HUDEP-2 (cell line): ENCODE data around the gene TMEM18.
"Not testable (repeated sequence)": the region's sequence is repeated elsewhere in the genome, so short reads cannot be mapped to it uniquely, and the experiment has no call there.

Experiments
- DNase-seq, 76 experiments: peaks; one replicate each; lab custom pipeline; 2025; ENCODE audit not compliant: unreplicated experiment in 76 of 76; lab: John Stamatoyannopoulos, UW

Gene TMEM18

GRCh38 chr2:694174-694573, 17.0 kb upstream of the TMEM18 start:
- no peak for DNase-seq

GRCh38 chr2:693606-694005, 16.4 kb upstream of the TMEM18 start:
- DNase-seq: peak in 1 of 76 experiments; percentile 0

- peak in 3 of 76 experiments; percentile 9 to 36 (median 12) for DNase-seq
Observed at GRCh38 chr2:692767-693166, 15.6 kb upstream of the TMEM18 start.

GRCh38 chr2:691821-692761, 14.9 kb upstream of the TMEM18 start:
- no peak for DNase-seq

- DNase-seq: no peak
Observed at GRCh38 chr2:690799-691198, 13.6 kb upstream of the TMEM18 start.

GRCh38 chr2:689877-690510, 12.8 kb upstream of the TMEM18 start:
- DNase-seq: no peak

GRCh38 chr2:689237-689636, 12.0 kb upstream of the TMEM18 start:
- no peak for DNase-seq

GRCh38 chr2:688504-689076, 11.4 kb upstream of the TMEM18 start:
- no peak for DNase-seq

GRCh38 chr2:685421-685820, 8.2 kb upstream of the TMEM18 start:
- DNase-seq: no peak

- not testable (repeated sequence) for DNase-seq
Observed at GRCh38 chr2:684913-685312, 7.7 kb upstream of the TMEM18 start.

GRCh38 chr2:682226-682625, 5.0 kb upstream of the TMEM18 start:
- DNase-seq: no peak

GRCh38 chr2:681312-681711, 4.1 kb upstream of the TMEM18 start:
- DNase-seq: no peak

GRCh38 chr2:680496-680895, 3.3 kb upstream of the TMEM18 start:
- DNase-seq: no peak

- DNase-seq: no peak
Observed at GRCh38 chr2:678964-679363, 1.8 kb upstream of the TMEM18 start.

- DNase-seq: peak in 1 of 76 experiments; percentile 31
Observed at GRCh38 chr2:677959-678550, 849 bp upstream of the TMEM18 start.

- DNase-seq: peak; percentile 45 to 100 (median 98)
Observed at GRCh38 chr2:676647-677055, 555 bp downstream of the TMEM18 start.

- peak in 25 of 76 experiments; percentile 10 to 61 (median 31) for DNase-seq
Observed at GRCh38 chr2:675982-676646, 1.1 kb downstream of the TMEM18 start.

- DNase-seq: no peak
Observed at GRCh38 chr2:675460-675859, 1.7 kb downstream of the TMEM18 start.

GRCh38 chr2:675051-675450, 2.2 kb downstream of the TMEM18 start:
- DNase-seq: no peak

GRCh38 chr2:674321-674985, 2.8 kb downstream of the TMEM18 start:
- no peak for DNase-seq
